ENCODE results near the gene CD38. TPM values are rescaled to one million over a fixed set of nuclear protein-coding genes. Genes with fewer than 3 reads are reported as not detected.

The CD38 gene
- total RNA-seq, 1 experiment from 2014 or later: 0.07 TPM

DNA sequence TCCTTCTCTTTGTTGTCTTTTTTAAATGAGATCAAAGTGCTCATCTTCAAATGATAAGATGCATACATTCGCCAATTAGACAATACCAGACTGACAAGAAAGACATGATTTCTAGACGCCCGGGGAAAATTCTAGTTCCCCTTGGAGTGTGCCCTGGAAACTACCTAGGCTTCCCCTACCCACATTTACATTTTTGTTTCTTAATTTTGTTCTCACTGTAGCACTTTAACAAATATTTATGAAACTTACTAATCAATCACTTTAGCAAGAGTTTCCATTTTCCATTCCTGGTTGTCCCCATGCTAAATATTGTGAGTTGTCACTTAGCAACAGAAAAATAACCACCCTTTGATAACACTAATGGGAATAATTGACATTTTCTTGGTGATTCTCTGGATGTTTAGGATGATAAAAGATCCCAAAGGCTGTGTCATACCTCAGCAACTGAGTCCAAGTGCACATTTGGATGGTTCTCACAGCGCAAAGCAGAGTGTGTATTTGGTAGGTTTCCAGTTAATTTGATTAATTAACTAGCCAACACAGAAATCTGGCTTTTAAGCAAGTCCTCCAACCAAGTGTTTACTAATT lies 90.8 kb downstream of the CD38 start:
- no peak for DNase-seq
- no peak overlapping the region for H4K8ac ChIP-seq (replicated peaks; ENCODE audit: insufficient read length, low read depth, low read length)
- no peaks in the 10 kb centered on the region for H3K4me1 ChIP-seq (ENCODE audit: insufficient read depth, low read length)
- H2BK15ac ChIP-seq (ENCODE audit: low read depth, low read length): no peak overlapping the region
- H3K4me3 Mint-ChIP-seq: no peak overlapping the region
- no CpG with 5 or more reads among the region's 4 CpGs for WGBS (ENCODE audit: extremely low coverage, insufficient read length, low lambda C conversion rate)
- H3K9me3 Mint-ChIP-seq: peaks cover 0 to 3% of the 10 kb centered on the region in 2 experiments; a peak in 2 of 5 replicates
- no peak overlapping the region for H2AK5ac ChIP-seq (ENCODE audit: insufficient read length, low read length)
- H4K91ac ChIP-seq (ENCODE audit: insufficient read length, low read depth, low read length): no peak overlapping the region
- H3K4me2 ChIP-seq (ENCODE audit: insufficient read depth, insufficient read length, low read length): no peak overlapping the region
- H3K36me3 Mint-ChIP-seq (ENCODE audit: insufficient read depth in 1 of 3, low read depth in 3 of 3): peaks cover 0 to 2% (median 0%) of the 10 kb centered on the region in 3 experiments; a peak in 3 of 7 replicates
- H3K27me3 Mint-ChIP-seq (ENCODE audit: low read depth): no peaks in the 10 kb centered on the region; the same call in 1 of the 2 replicates
- H3K23me2 ChIP-seq (ENCODE audit: insufficient read length, low read depth, low read length, poor library complexity, severe bottlenecking): no peaks in the 10 kb centered on the region
- H2BK20ac ChIP-seq (ENCODE audit: low read depth, low read length, poor library complexity, severe bottlenecking): no peak overlapping the region
- no peaks in the 10 kb centered on the region for H4K20me1 ChIP-seq (ENCODE audit: control insufficient read depth, insufficient read depth, insufficient read length)
- no peak overlapping the region for H3K27ac ChIP-seq (ENCODE audit: insufficient read length, low read depth, low read length)
- H3K56ac ChIP-seq (ENCODE audit: insufficient read length, low read depth, low read length): no peak overlapping the region
- no peaks in the 10 kb centered on the region for H3K79me2 ChIP-seq (ENCODE audit: insufficient read depth, low read length)
- H3K27me3 ChIP-seq (ENCODE audit: insufficient read depth, low read length): no peaks in the 10 kb centered on the region
- no peak overlapping the region for H2BK12ac ChIP-seq (ENCODE audit: insufficient read length, low read depth, low read length)
- no peak overlapping the region for H3T11ph ChIP-seq (ENCODE audit: low read length)
- no peak overlapping the region for H3K14ac ChIP-seq (ENCODE audit: insufficient read depth, low read length)
- no peaks in the 10 kb centered on the region for H3K9me3 ChIP-seq (ENCODE audit: control insufficient read depth, low read depth, low read length)
- no peak overlapping the region for H3K18ac ChIP-seq (ENCODE audit: insufficient read length, low read depth, low read length)
- TF ChIP-seq, protein P1, sequence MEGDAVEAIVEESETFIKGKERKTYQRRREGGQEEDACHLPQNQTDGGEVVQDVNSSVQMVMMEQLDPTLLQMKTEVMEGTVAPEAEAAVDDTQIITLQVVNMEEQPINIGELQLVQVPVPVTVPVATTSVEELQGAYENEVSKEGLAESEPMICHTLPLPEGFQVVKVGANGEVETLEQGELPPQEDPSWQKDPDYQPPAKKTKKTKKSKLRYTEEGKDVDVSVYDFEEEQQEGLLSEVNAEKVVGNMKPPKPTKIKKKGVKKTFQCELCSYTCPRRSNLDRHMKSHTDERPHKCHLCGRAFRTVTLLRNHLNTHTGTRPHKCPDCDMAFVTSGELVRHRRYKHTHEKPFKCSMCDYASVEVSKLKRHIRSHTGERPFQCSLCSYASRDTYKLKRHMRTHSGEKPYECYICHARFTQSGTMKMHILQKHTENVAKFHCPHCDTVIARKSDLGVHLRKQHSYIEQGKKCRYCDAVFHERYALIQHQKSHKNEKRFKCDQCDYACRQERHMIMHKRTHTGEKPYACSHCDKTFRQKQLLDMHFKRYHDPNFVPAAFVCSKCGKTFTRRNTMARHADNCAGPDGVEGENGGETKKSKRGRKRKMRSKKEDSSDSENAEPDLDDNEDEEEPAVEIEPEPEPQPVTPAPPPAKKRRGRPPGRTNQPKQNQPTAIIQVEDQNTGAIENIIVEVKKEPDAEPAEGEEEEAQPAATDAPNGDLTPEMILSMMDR (conservative IDR thresholded peaks at IDR 0.05): no peak
- no peak overlapping the region for H4K5ac ChIP-seq (ENCODE audit: insufficient read length, low read depth, low read length)
- H2BK5ac ChIP-seq (ENCODE audit: insufficient read length, low read length): no peak overlapping the region
- H3K4me1 Mint-ChIP-seq: no peaks in the 10 kb centered on the region
- no peak overlapping the region for H3K4ac ChIP-seq (ENCODE audit: low read depth, low read length)
- H3K79me1 ChIP-seq (ENCODE audit: insufficient read depth, low read depth, low read length, poor library complexity, severe bottlenecking): no peaks in the 10 kb centered on the region
- H3K27ac Mint-ChIP-seq: no peak overlapping the region
- H2BK120ac ChIP-seq (ENCODE audit: low read depth, low read length, poor library complexity, severe bottlenecking): no peak overlapping the region
- no peak overlapping the region for H2AFZ ChIP-seq (ENCODE audit: low read length)
- H3K23ac ChIP-seq (ENCODE audit: insufficient read length, low read depth, low read length): no peak overlapping the region
- no peak overlapping the region for H3K9ac ChIP-seq (ENCODE audit: extremely low read depth, insufficient read length, low read length)

Measured in H9 (cell line).